Stimulated activated CD8-positive, alpha-beta memory T cell treated with anti-CD3 and anti-CD28 coated beads, Interleukin-4, amount 100 ng/mL, for 1 hour (primary cell): ENCODE results near the gene HDAC10.
"Not testable (repeated sequence)": the region's sequence is repeated elsewhere in the genome, so short reads cannot be mapped to it uniquely, and the experiment has no call there.

Experiments used
- DNase-seq, 2 donors: peaks; one replicate each; pipeline ENCODE4 v3.0.0-alpha.2; 2020; ENCODE audit warnings: low read depth in 2 of 2, low spot score in 1 of 2

HDAC10 gene

DNA sequence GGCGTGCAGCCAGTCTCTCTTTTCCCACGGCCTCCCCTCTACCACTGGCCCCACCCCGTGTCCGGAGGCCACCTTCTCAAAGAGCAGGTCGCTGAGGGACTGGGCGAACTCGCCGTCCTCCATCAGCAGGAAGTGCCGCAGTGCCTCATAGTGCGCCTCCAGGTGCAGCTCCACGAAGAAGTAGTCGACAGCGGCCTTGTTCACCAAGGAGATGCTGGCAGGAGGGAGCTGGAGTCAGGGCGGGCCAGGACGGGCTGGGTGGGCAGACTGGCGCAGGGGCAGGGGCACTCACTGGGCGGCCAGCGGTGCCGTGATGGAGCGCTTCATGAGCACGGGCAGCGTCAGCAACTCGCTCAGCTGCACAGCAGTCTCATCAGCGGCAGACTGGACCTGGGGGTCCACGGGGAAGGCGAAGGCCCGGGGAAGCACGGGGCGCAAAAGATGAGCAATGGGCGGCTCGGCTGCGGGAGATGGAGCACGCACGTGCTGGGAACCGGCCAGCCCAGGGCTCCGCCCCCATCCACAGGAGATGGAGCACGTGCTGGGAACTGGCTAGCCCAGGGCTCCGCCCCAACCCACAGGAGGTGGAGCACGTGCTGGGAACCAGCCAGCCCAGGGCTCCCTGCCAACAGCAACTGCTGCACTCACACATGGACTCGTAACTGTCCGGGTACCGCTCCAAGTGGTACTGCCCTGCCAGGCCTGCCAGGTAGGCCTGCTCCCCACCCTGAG is 31.9 kb downstream of the HDAC10 start:
- no peak for DNase-seq

DNA sequence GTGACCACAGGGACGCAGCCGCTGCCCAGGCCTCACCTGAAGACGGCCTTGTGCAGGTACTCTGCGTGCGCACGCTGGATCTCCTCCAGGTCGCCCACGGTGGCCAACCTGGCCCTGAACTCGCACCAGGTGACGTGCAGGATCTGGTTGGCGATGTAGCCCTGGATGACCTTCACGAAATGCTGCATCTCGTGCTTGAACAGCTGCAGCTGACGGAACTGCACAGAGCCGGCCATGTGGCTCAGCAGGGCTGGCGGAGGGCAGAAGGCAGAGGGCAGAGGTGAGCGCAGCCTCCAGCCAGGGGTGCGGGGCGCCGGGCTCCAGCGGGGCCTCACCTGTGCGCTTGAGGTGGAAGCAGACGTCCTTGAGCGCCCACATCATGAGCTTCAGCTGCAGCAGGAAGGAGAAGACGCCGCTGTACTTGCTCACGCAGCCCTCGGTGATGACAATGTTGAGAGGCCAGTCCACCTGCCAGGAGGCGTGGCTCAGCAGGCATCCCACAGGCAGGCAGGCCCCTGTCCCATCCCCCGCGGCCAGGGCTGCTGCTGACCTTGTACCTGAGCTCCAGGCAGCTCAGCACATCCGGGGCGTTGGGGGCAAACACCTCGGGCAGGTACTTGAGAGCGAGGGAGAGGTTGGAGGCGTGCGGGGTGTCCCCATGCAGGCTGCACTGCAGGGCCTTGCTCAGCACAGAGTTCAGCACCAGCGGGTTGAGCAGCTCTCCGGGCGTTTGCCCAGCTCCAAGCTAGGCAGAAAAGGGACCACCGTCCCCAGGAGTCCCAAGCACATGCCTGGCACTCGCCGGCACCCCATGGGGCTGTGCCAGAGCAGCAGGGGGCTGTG is 32.7 kb downstream of the HDAC10 start:
- no peak for DNase-seq

DNA sequence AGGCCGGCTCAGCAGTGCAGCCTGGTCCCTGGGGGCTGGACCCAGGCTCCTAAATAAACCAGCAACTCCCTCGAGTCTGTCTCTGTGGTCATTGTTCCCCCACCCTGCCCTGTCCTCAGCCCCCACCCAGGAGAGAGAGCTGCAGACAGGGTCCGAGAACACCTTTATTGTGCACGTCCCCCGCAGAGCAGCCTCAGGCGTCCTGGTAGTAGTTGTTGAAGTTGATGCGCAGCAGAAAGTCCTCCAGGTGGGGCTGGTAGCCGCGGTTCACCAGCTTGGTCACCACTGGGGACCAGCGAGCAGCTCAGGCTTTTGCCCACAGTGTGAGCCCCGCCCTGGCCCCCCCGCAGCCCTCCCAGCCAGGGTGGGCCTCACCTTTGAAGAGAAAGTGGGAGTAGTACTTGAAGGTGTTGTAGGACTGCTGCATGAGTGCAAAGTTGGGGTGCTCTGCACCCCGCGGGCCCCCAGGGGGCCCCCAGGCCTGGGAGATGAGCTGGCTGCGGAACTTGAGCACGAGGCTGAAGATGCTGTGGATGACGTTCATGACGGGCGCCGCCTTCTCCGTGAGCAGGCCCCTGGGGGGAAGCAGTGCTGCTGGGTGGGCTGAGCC is 33.4 kb downstream of the HDAC10 start:
- DNase-seq = no peak

DNA sequence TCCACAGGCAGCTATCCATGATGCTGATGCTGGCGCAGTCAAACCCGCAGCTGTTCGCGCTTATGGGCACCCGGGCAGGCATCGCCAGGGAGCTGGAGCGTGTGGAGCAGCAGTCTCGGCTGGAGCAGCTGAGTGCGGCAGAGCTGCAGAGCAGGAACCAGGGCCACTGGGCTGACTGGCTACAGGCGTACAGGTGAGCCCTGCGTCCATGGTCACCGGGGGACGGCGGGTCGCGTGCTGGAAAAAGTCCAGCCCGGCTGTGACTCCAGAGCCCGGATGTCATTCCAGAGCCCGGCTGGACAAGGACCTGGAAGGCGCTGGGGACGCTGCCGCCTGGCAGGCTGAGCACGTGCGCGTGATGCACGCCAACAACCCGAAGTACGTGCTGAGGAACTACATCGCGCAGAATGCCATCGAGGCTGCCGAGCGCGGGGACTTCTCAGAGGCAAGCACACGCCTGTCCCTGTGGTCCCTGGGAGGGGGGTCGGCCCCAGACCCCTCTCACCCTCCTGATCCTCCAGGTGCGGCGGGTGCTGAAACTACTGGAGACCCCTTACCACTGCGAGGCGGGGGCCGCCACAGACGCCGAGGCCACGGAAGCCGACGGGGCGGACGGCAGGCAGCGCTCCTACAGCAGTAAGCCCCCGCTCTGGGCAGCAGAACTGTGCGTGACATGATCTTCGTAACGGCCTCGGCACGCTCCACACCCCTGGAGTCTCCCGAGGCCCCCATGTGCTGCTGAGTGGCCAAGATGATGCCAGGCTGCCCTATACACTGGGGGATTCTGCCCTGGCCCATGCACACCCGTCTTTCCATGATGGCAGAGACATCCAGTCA is 34.2 kb downstream of the HDAC10 start:
- no peak for DNase-seq

DNA sequence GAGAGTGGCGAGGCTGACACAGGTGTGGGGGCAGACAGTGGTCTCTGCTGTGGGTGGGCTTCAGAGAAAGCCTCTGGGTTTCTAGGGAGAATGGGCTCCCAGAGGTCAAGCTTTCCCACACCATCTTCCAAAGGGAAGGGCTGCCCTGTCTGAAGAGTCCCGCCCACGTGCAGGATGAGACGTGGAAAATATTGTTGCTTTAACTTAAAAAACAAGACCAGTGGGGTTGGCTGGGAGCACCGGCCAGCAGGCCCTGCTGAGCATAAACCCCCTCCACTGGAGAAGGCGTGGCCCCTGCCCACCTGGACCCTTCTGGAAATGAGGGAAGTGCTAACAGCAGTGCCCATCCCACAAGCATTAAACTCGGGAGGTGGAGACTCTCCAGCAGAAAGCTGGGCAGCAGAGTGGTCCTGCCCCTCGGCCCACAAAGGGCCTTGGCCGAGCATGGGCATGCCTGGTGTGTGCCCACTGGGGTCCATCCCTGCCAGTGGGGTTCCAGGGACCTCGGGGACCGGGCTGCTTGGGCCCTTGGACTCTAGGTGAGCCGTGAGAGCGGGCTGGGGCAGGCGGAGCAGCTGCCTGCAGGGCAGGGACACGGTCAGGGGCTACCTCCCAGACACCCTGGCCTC is 34.9 kb downstream of the HDAC10 start:
- no peak for DNase-seq

DNA sequence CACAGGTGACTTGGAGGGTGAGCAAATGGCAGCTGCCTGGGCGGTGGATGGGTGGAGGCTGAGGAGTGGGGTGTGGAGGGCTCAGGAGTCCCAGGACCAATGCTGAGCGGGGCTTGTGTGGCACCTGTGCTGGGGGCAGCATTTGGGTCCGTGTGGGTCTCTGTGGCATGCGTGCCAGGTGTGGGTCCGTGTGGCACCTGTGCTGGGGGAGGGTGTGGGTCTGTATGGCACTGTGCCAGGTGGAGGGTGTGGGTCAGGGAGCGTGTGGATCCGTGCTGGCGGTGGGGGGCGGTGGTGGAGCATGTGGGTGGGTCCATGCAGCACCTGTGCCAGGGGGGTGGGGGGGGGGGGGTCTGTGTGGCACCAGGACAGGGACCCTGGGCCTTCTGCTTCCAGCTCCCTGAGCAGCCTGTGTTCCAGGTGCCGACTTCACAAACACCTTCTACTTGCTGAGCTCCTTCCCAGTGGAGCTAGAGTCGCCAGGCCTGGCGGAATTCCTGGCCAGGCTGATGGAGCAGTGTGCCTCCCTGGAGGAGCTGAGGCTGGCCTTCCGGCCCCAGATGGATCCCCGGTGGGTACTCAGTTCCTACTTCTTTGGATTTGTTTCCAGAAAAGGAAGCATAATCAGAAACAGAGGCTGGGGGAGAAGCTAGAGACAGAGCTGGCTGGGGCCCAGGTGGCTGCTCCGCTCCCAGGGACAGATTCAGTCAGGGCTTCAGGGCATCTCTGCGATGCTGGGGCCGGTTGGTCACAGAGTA is 35.6 kb downstream of the HDAC10 start:
- no peak for DNase-seq

DNA sequence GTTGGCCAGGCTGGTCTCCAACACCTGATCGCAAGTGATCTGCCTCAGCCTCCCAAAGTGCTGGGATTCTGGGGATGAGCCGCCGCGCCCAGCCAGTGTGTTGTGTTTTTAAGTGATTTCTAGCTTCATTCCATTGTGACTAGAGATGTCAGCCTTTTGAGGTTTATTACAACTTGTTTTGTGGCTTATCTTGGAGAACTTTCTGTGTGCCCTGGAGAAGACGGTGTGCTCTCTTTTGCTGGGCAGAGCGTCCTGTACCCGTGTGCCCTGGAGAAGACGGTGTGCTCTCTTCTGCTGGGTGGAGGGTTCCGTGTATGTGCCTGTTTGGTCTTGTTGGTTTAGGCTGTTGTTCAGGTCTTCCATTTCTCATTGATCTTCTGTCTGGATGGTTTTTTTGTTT is 37.8 kb downstream of the HDAC10 start:
- DNase-seq = no peak

DNA sequence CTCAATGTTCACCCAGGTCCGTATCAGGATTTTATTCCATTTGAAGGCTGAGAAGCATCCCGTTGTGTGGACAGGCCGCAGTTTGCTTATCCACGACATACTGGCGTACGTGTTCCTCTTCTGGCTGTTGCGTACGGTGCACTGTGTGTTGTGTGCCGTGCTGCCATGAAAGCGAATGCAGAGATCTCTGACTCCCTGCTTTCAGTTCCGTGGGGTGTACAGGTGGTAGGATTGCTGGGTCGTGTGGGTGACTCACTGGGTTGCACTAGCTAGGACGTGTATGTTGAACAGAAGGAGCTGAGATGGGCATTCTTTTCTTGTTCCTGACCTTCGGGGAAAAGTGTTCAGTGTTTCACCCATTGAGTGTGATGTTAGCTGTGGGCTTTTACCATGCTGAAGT is 39.9 kb downstream of the HDAC10 start:
- no peak for DNase-seq

DNA sequence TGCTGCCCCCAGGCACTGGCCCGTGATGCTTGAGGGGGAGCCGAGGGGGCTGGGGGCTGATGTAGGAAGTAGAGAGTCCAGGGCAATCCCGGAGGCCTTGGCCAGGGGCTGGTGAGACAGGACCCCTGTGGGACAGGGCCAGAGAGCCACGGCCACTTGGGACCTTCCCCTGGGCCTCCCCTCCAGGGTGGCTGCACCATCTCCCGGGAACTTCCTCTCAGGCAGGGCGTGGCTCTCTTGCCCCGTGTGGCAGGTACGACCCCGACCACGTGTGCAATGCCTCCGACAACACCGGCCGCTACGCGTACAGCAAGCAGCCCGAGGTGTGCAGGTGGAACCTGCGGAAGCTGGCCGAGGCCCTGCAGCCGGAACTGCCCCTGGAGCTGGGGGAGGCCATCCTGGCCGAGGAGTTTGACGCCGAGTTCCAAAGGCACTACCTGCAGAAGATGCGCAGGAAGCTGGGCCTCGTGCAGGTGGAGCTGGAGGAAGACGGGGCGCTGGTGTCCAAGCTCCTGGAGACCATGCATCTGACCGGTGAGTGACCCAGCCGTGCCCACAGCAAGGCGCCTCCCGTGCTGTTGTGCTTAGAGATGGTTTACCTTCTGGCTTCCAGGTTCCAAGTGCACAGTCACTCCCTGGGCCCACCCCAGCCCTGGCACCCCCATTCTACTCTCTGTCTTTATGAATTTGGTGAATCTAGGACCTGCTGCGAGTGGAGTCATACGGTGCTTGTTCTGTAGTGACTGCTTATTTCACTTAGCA is 40.5 kb downstream of the HDAC10 start:
- DNase-seq = no peak

DNA sequence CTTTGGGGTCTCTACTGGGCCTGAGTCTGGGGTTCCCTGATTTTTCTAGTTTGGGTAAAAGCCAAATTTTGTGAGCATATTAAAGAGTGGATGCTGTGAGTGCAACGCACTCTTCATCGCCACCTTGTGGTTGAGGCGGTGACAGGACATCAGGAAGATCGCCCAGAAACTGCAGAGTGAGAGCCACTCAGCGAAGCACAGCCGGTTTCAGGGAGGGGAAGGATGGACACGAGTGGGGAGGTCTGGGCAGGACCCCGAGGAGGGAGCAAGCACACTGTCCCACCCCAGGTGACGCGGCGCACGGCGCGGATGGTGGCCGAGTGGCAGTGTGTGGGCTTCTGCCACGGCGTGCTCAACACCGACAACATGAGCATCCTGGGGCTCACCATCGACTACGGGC is 41.2 kb downstream of the HDAC10 start:
- DNase-seq = peak; percentile 36 to 54

DNA sequence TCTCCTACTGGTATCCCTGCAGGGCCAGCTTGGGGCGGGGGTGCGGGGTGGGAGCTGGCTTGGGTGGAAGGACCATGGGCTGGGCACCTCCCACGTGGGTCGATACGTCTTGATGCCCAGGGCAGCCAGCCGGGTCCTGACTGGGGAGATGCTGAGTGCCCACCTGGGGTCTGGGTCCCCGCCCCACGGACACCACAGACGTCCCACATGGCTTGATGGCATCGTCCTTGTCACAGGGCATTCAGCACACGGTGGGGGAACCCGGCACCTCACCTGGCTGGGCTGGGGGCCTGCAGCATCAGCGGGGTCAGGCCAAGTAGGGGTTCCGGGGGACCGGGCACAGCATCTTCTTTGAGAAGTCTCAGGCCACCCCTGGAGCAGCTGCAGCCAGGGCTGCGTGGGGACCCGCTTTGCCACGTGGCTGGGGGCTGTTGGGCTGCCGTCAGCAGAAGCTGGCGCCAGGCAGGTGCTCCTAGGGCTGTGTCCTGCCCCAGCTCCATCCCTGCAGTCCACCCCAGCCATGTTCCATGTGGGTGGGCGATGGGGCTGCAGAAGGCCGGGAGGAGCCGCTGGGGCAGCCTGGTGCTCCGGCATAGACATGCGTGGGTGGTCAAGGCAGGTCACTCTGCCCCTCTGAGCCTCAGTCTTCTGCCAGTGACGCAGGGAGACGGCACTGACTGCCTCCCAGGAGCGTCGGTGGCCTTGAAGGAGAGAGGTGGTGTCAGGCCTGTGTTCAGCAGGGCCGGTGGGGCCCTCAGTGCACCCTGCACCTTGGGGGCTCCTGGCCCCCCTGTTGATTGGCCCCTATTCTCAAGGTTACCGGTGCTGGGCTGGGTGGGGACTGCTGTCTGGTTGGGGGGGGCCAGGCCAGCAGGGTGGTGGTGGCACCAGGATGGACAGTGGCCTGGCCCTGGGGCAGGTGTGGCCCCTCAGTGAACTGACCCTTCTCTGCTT is 41.8 kb downstream of the HDAC10 start:
- DNase-seq = no peak

DNA sequence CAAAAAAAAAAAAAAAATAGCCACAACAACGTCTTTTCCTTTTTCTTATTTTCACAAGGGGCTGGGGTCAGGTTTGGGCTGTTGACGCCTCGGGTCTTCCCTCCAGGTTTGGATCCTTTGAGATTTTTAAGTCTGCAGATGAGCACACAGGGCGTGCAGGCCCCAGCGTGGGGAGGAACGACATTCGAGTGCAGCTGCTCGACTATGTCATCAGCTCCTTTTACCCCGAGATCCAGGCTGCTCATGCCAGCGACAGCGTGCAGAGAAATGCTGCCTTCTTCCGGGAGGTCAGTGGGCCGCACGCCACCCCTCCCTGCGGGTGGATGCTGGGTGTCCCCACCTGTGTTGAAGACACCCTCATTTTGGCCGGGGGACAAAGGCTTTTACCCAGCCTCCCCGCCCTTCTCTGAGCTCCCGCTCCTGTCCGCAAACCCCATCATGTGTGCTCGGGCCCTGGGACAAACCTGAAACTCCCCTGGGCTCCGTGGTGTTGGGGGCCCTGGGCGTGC is 42.6 kb downstream of the HDAC10 start:
- no peak for DNase-seq

DNA sequence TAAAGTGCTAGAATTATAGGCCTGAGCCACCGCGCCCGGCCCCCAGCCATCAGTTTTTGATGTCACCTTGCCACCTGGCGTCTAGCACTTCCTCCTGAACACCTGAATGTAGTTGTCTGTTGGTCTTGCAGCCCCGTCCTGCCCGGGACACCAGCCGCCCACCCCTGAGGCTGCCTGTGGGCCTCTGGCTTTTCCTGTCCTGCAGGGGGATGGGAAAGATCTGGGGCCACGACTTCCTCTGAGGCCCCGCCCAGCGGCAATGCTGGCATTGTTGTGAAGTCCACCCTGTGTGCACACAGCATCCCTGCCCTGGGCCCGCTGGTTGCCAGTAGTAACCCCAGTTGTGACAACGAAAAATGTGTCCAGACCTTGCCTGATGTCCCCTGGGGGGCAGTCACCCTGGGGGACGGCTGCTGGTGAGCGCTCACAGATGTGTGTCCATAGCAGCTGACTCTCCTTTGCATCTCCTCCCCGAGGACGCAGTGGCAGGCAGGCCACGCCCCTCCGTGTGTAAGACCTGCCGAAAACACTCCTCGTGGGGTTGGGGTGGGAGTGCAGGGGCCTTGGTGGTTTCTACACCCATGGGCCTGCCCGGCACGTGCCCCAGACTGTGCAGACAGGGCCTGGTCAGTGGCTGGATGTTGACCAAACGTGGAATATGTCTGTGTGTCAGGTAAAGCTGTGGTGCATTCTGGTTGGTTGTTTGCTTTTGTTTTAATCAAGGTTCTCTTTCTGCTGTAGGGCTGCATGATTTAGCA is 43.5 kb downstream of the HDAC10 start:
- DNase-seq = no peak

DNA sequence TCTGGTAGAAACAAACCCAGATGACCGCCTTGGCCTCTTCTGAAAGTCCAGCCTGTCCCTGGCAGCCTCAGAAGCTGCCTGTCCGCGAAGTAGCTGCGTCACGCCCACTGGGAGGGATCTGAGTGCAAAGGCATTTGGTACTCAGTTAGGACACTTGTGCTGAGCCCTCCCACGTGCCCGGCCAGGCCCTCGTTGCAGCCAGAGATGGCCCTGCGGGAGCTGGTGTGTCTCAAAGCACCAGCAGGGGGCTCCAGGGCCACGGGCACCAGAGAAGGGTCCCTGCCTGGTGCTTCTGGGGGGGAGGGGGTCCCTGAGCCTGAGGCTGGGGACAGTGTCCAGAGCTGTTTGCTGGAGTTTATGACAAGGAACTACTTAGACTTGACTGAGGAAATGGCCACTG is 44.5 kb downstream of the HDAC10 start:
- DNase-seq = no peak

DNA sequence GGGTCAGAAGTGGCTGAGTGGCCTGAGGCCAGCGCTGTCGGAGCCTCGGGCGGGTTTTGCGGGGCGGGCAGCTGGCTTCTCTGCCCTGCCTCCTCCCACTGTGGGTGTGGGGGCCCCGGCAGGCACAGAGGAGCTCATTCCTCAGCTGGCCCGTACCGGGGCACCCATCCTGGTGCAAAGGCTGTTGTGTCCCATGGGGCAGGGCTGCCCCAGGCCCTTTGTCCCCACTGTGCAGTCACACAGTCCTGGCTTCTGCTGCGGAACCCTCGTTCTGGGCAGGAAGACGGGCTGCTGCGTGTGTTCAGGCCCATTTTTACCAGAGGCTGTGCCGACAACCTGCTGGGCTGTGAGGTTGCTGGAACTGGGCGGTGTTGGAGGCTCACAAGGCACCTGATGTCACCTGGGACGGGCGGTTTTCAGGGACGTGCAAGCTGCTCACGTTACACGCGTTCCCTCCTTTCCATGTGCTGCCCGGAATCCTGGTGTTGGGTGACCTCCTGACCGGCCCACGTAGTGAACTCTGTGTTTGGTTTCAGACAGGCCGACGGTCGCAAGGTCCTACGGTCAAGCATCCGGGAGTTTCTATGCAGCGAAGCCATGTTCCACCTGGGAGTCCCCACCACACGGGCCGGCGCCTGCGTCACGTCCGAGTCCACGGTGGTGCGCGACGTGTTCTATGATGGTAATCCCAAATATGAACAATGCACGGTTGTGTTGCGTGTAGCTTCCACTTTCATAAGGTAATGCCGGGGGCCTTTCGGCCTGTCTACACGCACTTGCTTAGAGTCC is 45.1 kb downstream of the HDAC10 start:
- no peak for DNase-seq

DNA sequence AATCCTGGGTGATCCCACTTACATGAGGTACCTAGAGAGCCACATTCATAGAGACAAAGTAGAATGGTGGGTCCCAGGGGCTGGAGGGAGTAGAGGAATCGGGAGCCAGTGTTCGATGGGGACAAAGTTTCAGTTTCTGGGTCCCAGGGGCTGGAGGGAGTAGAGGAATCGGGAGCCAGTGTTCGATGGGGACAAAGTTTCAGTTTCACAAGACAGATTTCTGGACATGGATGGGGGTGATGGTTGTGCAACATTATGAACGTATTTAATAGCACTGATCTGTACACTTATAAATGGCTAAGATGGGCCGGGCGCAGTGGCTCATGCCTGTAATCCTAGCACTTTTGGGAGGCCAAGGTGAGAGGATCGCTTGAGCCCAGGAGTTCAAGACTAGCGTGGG is 46.1 kb downstream of the HDAC10 start:
- not testable (repeated sequence) for DNase-seq

DNA sequence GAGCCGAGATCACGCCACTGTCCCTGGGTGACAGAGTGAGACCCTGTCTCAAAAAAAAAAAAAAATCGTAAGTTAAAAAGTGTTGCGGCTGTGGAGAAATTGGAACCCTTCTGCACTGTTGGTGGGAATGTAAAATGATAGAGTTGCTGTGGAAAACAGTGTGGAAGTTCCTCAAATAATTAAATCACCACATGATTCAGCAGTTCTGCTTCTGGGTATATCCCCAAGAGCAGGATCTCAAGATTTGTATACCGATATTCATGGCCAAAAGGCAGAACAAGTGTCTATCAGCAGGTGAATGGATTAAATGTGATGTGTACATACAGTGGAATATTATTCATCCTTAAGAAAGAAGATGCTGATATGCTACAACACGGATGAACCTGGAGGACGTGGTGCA is 46.5 kb downstream of the HDAC10 start:
- DNase-seq = no peak
